Natural killer cell treated with Interleukin-12 subunit alpha and Interleukin-12 subunit beta and Interleukin-15 and Interleukin-18, amount 100 ng/mL, for 72 hours (primary cell): ENCODE measurements around the gene PWWP2B. TPM values are rescaled to one million over a fixed set of nuclear protein-coding genes. Genes with fewer than 3 reads are reported as not detected.

ENCODE experiments used
- ATAC-seq, 2 donors: fragments of 150-1000 bp; cut with Tn5 transposase in 1 of 2; sonication (Bioruptor Pico), chemical (Tn5 transposase) in 1 of 2; 2 replicates each; pipeline ENCODE4 v1.10.0; 2021
- DNase-seq: peaks from one replicate; pipeline ENCODE4 v3.0.0; 2022; ENCODE audit warnings: low spot score
- H3K27ac Mint-ChIP-seq, 2 donors: 1 replicate in 1 of 2; 2 replicates in 1 of 2; pipeline ENCODE4 v1.8.0; 2022; ENCODE audit warnings: mixed read lengths in 2 of 2, mild to moderate bottlenecking in 1 of 2, moderate library complexity in 1 of 2
- H3K27me3 Mint-ChIP-seq, 2 donors: 1 replicate in 1 of 2; 2 replicates in 1 of 2; pipeline ENCODE4 v1.8.0; 2022; ENCODE audit warnings: mixed read lengths in 2 of 2
- H3K36me3 Mint-ChIP-seq: one replicate; pipeline ENCODE4 v1.8.0; 2022; ENCODE audit warnings: mixed read lengths
- H3K4me1 Mint-ChIP-seq, 2 donors: 1 replicate in 1 of 2; 2 replicates in 1 of 2; pipeline ENCODE4 v1.8.0; 2022; ENCODE audit warnings: low read depth in 2 of 2, mixed read lengths in 2 of 2, mild to moderate bottlenecking in 1 of 2
- H3K4me3 Mint-ChIP-seq: one replicate; pipeline ENCODE4 v1.8.0; 2022; ENCODE audit warnings: mixed read lengths
- H3K9me3 Mint-ChIP-seq: 2 replicates; pipeline ENCODE4 v1.8.0; 2022; ENCODE audit warnings: mixed read lengths
- total RNA-seq, 2 donors: library from RNA; stranded (reverse); gene quantifications; one replicate each; pipeline ENCODE4 v1.2.3, GENCODE V29; 2022

Gene PWWP2B
- total RNA-seq, 2 donors from 2014 or later, result 15.2 to 17.9 TPM

- Mint-ChIP-seq H3K4me3 (no peak overlapping the region), H3K36me3 (no peaks in the 10 kb centered on the region), H3K9me3 (no peaks in the 10 kb centered on the region), H3K4me1 (peaks cover 4 to 6% of the 10 kb centered on the region in 2 donors), H3K27ac (peak overlapping the region in 1 of 2 donors; percentile 51), H3K27me3 (no peaks in the 10 kb centered on the region)
- ATAC-seq, result peak; percentile 64 to 83
- DNase-seq, result no peak
Observed at GRCh38 chr10:132458586-132459300, 61.7 kb downstream of the PWWP2B start.

DNA sequence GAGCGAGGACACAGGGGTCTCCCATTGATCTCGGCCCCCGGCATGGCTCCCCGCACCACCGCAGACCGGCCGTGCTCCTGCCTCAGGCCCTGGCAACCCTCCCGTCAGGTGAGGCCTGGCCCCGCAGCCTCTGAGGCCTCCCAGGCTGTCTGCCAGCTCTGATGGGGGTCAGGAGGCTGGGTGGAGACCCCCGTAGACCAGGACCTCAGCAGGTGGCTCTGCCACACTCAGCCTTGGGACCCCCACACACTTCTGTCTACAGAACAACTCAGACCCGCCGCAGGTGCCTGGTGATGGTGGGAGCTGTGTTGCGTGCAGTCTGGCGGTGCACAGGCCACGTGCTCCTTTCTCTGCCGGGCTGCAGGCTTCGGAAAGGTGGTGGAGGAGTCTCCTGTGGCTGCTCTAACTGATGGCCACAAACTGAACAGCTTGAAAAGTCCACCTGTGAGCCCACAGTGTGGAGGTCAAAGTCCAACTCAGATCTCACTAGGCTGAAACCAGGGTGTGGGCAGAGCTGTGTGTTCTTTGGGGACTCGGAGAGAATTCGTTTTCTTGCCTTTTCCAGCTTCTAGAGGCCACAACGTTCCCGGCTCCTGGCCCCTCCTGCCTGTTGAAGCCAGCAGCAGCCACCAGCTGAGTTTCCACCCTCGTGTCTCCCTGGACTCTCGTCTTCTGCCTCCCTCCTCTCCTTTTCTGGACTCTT lies 62.5 kb downstream of the PWWP2B start:
- ATAC-seq, result no peak
- H3K36me3 Mint-ChIP-seq, result no peaks in the 10 kb centered on the region

GRCh38 chr10:132460071-132460470 lies 63.1 kb downstream of the PWWP2B start:
- no peaks in the 10 kb centered on the region for H3K36me3 Mint-ChIP-seq
- ATAC-seq, result no peak
- peaks cover 4 to 6% of the 10 kb centered on the region in 2 donors for H3K4me1 Mint-ChIP-seq
- peak overlapping the region in 1 of 2 donors; percentile 61 for H3K27ac Mint-ChIP-seq
- no peak overlapping the region for H3K4me3 Mint-ChIP-seq
- no peaks in the 10 kb centered on the region for H3K27me3 Mint-ChIP-seq
- H3K9me3 Mint-ChIP-seq, result no peaks in the 10 kb centered on the region
- DNase-seq, result peak; percentile 3

More for the DNA sequence above, 62.5 kb downstream of the PWWP2B start:
- DNase-seq, result peak; percentile 53
- Mint-ChIP-seq H3K4me3 (no peak overlapping the region), H3K27me3 (no peaks in the 10 kb centered on the region), H3K9me3 (no peaks in the 10 kb centered on the region), H3K4me1 (peaks cover 4 to 6% of the 10 kb centered on the region in 2 donors), H3K27ac (peak overlapping the region in 1 of 2 donors; percentile 61)

GRCh38 chr10:132460691-132461090 lies 63.7 kb downstream of the PWWP2B start:
- H3K4me3 Mint-ChIP-seq, result no peak overlapping the region
- DNase-seq (no peak), ATAC-seq (no peak)
- no peaks in the 10 kb centered on the region for H3K9me3 Mint-ChIP-seq
- no peak overlapping the region for H3K27ac Mint-ChIP-seq
- H3K27me3 Mint-ChIP-seq, result no peaks in the 10 kb centered on the region
- H3K36me3 Mint-ChIP-seq, result no peaks in the 10 kb centered on the region
- peaks cover 4 to 6% of the 10 kb centered on the region in 2 donors for H3K4me1 Mint-ChIP-seq

DNA sequence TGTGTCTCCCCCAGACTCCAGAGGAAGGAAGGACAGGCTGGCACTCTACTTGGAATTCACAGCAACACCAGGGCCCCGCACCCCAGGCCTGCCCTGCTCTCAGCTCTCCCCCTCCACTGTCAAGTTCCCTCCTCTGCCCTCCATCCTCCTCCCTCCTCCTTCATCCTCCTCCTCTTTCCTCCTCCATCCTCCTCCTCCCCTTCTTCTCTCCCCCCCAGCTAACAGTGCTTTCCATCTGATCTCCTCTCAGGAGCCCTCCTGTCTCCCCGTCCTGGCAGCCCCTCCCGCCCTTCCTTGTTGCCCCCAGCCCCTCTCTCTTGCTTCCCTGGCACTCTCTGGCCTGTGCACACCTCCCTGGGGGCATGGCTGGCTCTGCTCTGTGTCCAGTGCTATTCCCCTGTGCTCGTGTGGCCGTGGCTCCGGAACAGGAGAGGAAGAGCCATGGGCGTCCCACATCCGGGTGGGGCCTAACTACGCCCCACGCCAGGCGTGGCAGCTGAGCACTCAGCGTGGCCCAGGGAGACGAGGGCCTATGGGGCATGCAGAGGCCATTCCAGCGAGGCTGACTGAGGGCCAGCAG lies 64.2 kb downstream of the PWWP2B start:
- ATAC-seq (no peak), DNase-seq (no peak)
- H3K27ac Mint-ChIP-seq, result no peak overlapping the region
- no peaks in the 10 kb centered on the region for H3K27me3 Mint-ChIP-seq
- H3K4me3 Mint-ChIP-seq, result no peak overlapping the region
- H3K36me3 Mint-ChIP-seq, result no peaks in the 10 kb centered on the region
- peaks cover 4 to 6% of the 10 kb centered on the region in 2 donors for H3K4me1 Mint-ChIP-seq
- H3K9me3 Mint-ChIP-seq, result no peaks in the 10 kb centered on the region

- Mint-ChIP-seq H3K4me3 (no peak overlapping the region), H3K27ac (no peak overlapping the region), H3K36me3 (no peaks in the 10 kb centered on the region), H3K27me3 (no peaks in the 10 kb centered on the region), H3K4me1 (peaks cover 4 to 6% of the 10 kb centered on the region in 2 donors), H3K9me3 (no peaks in the 10 kb centered on the region)
- DNase-seq (no peak), ATAC-seq (no peak)
Observed at GRCh38 chr10:132461683-132462231, 64.8 kb downstream of the PWWP2B start.

GRCh38 chr10:132462463-132463332 lies 65.7 kb downstream of the PWWP2B start:
- Mint-ChIP-seq H3K4me1 (peaks cover 4 to 6% of the 10 kb centered on the region in 2 donors), H3K27me3 (no peaks in the 10 kb centered on the region), H3K27ac (no peak overlapping the region), H3K4me3 (no peak overlapping the region), H3K36me3 (no peaks in the 10 kb centered on the region), H3K9me3 (no peaks in the 10 kb centered on the region)
- no peak for ATAC-seq
- DNase-seq, result no peak

DNA sequence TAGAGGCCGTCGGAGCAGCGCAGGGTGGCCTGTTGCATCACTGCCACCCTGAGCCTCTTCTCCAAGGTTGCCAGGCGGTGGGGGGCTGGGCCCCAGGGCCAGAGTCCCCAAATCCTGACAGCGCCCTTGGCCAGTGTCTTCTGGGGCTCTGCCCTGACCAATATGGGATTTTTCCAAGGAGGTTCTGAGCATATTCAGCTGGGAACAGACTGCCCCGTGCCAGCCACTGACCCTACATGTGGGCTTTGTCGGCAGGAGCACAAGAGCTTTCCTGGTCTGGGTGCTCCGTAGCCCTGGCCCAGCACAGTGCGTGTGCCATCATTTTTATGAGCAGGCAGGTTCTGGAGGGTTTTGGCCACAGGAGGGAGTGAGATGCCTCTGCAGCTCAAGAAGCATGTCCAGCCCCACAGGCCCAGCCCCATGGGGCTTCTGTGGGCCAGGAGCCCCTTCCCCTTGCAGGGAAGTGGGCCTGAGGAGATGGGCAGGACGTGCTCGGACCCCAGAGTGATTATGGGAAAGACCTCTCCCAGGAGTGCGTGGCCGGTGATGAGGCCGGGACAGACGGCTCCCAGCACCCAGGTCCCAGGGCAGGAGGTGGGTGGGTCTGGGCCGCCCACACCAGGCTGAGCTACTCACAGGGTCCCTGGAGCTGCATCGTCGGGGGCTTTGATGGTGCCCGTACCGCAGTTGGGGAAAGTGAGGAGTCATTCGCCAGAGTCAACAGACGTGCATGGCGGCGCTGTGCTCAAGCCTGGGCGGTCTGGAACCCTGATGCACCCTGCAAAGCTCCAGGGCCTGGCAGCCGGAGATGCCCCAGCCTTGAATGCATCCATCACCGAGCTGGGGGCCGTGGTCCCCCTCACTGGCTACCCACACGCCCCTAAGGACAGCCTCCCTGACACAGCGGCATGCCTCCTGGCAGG lies 66.6 kb downstream of the PWWP2B start:
- no peak overlapping the region for H3K4me3 Mint-ChIP-seq
- DNase-seq (no peak), ATAC-seq (no peak)
- H3K9me3 Mint-ChIP-seq, result no peaks in the 10 kb centered on the region
- H3K27me3 Mint-ChIP-seq, result no peaks in the 10 kb centered on the region
- H3K4me1 Mint-ChIP-seq, result peaks cover 3 to 5% of the 10 kb centered on the region in 2 donors
- no peak overlapping the region for H3K27ac Mint-ChIP-seq
- H3K36me3 Mint-ChIP-seq, result no peaks in the 10 kb centered on the region

- H3K9me3 Mint-ChIP-seq, result no peaks in the 10 kb centered on the region
- H3K4me1 Mint-ChIP-seq, result no peaks in the 10 kb centered on the region
- no peak overlapping the region for H3K4me3 Mint-ChIP-seq
- no peak overlapping the region for H3K27ac Mint-ChIP-seq
- H3K27me3 Mint-ChIP-seq, result peaks cover 0 to under 1% of the 10 kb centered on the region in 2 donors
- DNase-seq (no peak), ATAC-seq (no peak)
- no peaks in the 10 kb centered on the region for H3K36me3 Mint-ChIP-seq
Observed at GRCh38 chr10:132464256-132465192, 67.5 kb downstream of the PWWP2B start.

- H3K36me3 Mint-ChIP-seq, result no peaks in the 10 kb centered on the region
- no peaks in the 10 kb centered on the region for H3K9me3 Mint-ChIP-seq
- H3K27me3 Mint-ChIP-seq, result peaks cover 0 to 4% of the 10 kb centered on the region in 2 donors
- no peak overlapping the region for H3K4me3 Mint-ChIP-seq
- ATAC-seq (no peak), DNase-seq (no peak)
- H3K4me1 Mint-ChIP-seq, result no peaks in the 10 kb centered on the region
- no peak overlapping the region for H3K27ac Mint-ChIP-seq
Observed at GRCh38 chr10:132465193-132465888, 68.3 kb downstream of the PWWP2B start.

DNA sequence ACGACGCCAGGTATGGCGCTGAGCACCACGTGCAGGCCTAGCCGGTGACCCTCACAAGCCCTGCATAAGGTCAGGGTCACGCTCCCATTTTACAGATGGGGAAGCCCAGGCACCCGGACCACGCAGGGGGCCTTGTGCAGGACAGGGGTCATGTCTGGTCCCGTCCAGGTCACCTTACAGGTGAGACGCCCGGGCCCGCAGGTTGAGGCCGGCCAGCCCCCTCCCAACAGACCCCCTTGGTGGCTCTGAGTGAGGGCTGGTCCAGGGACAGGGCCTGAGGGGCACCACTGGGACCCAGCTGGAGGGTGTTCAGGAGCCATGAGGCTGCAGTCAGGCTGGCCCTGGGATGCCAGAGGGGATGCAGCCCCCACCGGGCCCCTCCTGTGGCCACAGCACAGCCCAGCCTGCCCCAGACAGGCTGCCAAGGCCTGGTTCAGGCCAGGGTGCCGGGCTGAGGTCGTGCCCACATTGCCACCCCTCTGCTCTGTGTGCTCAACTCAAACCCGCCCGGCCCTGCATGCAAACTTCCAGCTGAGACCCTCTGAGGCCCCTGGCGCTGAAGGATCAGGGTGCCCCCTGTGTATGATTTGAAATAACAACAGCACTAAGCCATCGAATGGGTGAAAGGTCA lies 69.0 kb downstream of the PWWP2B start:
- peak; percentile 32 for DNase-seq

More for the DNA sequence above, 69.0 kb downstream of the PWWP2B start:
- no peaks in the 10 kb centered on the region for H3K4me1 Mint-ChIP-seq
- peaks cover 0 to 8% of the 10 kb centered on the region in 2 donors for H3K27me3 Mint-ChIP-seq
- no peak for ATAC-seq
- no peak overlapping the region for H3K27ac Mint-ChIP-seq
- H3K9me3 Mint-ChIP-seq, result no peaks in the 10 kb centered on the region
- no peak overlapping the region for H3K4me3 Mint-ChIP-seq
- H3K36me3 Mint-ChIP-seq, result no peaks in the 10 kb centered on the region
